Kidney tubule cell (primary cell): ENCODE measurements around the gene FILIP1L.
A peak's percentile ranks its signal among the peaks of the same experiment; 100 is the strongest.

Source experiments
- DNase-seq: peaks from one replicate; pipeline ENCODE4 v3.0.0-alpha.2; 2018; ENCODE audit warnings: low spot score

FILIP1L gene

GRCh38 chr3:99923873-99924272 lies 190.4 kb downstream of the FILIP1L start:
- DNase-seq, result no peak

DNA sequence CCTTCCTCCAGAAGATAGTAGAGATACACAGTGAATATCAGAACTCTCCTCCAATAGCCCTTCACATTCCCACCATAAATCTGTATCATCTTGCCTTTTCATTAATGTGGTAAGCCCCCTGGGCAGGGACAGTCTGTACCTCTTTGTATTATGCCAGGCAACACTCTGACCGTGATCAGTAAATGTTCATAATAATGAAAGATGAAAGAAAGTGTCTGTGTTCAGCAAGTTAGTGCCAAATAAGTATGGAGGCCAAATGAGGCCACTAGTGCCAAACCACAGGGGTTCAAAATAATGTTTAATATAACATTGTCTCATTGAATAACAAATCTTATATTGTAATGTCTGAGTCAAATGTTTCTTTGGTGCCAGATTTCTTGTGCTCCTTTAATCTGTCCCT lies 192.3 kb downstream of the FILIP1L start:
- DNase-seq, result no peak

- no peak for DNase-seq
Measured at GRCh38 chr3:99921377-99921695, 193.0 kb downstream of the FILIP1L start.

GRCh38 chr3:99920481-99921376 lies 193.6 kb downstream of the FILIP1L start:
- DNase-seq, result peak; percentile 56

DNA sequence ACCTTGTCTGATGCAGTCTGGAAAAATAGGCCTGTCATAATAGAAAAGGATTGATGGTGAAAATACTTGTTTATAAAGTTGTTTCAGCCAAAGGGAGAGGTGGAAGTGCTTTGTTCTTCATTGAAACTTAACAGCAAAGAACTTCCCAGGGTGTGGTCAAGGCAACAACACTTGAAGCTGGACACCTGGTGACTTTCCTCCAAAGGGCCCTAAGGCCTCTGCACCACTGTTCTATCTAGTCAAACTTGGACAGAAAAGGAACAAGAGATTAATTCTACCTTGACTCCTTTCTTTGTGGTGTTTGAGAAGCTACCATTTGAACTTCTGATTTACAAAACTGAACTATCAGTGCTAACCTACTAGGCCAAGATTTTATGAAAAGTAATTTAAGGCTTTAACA lies 194.6 kb downstream of the FILIP1L start:
- no peak for DNase-seq

- DNase-seq, result no peak
Measured at GRCh38 chr3:99918715-99919114, 195.6 kb downstream of the FILIP1L start.

- peak; percentile 60 for DNase-seq
Measured at GRCh38 chr3:99915906-99916432, 198.3 kb downstream of the FILIP1L start.

DNA sequence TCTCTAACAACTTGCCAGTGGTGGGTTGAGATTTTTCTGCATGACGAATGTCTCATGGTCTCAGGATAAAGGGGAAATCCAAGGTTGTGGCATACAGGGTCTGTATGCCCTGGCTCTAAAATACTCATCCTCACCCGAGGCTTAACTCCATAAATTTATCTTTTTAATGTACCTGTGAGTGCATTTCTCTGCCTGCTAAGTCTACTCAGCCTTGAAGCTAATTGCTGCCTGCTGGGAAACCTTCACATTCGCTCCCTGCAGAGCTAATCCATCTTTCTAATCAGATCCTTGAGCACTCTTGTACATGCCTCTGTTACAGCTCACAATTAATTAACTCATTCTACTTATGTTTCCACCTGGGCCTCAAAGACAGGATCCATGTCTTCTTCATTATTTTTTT lies 202.9 kb downstream of the FILIP1L start:
- DNase-seq, result peak; percentile 11

- no peak for DNase-seq
Measured at GRCh38 chr3:99910752-99911290, 203.5 kb downstream of the FILIP1L start.

DNA sequence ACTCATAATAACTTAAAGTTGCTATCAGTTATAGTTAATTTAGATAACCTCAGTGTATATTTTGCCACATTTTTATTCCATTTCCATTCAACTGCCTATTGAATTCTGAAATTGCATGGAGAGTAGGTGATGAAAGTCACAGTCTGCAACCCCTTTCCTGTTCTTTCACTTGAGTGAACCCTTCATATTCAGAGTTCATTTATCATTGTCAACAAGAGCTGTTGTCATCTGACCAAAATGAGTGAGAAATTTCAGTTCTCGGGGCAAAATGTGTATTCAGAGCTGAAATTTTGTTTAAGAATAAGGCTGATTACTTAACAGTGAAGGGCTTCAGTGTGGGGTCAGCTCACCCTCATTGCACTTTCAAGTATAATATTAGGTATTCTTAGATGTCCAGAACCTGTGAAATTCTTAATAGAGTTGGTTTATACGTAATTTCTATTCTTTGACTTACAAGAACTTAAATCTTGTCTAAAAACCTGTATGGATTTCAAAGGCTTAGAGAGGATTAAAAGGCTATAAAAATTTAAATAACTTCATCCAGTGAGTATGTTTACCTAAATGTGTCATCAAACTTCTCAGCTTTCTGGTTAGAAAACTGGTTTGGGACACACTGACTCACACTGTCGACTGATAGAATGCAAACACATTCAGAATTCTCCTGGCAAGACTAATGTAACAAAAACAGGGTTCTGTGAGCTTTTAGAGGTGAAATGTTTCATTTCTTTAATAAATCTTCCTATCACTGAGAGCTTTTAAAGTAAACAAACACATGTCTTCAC lies 204.4 kb downstream of the FILIP1L start:
- DNase-seq, result peak; percentile 75

- no peak for DNase-seq
Measured at GRCh38 chr3:99907959-99908544, 206.2 kb downstream of the FILIP1L start.

DNA sequence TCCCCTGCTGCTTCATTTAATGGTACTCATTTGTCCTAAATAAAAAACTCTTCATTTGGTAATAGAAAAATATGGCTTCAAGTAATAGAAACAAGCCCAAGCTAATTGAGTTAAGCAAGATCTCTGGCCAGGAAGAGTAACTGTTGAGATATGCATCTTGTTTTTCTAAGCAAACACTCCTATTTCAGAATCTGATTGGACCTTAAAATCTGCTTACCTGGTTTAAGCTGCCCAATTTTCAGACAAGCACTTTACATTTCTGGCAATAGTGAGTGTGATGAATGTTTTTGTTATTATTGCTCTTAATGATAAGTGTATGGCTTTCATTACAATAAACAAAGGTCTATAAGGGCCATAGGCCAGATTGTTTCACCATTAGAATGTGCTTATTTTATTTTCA lies 210.4 kb downstream of the FILIP1L start:
- DNase-seq, result no peak

DNA sequence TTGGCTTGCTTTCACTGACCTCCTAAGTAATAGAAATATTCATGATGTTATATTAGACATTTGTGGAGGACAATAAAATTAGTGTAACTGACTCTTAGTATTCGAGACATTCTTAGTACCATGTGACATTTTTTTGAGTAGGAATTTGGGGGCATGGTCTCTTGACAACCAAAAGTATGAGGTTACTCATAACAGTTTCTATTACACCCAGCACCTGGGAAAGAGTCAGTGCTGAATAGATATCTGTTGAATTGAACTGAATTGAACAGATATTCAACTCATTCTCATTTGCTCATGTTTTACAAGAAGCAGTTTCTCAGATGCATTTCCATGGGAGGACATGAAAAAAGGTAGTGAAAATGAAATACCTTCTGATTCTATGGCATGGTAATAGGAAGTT lies 212.2 kb downstream of the FILIP1L start:
- DNase-seq, result peak; percentile 71

- DNase-seq, result peak; percentile 87
Measured at GRCh38 chr3:99901200-99901926, 212.9 kb downstream of the FILIP1L start.

GRCh38 chr3:99900248-99900647 lies 214.1 kb downstream of the FILIP1L start:
- DNase-seq, result no peak

- DNase-seq, result no peak
Measured at GRCh38 chr3:99899603-99900002, 214.7 kb downstream of the FILIP1L start.

DNA sequence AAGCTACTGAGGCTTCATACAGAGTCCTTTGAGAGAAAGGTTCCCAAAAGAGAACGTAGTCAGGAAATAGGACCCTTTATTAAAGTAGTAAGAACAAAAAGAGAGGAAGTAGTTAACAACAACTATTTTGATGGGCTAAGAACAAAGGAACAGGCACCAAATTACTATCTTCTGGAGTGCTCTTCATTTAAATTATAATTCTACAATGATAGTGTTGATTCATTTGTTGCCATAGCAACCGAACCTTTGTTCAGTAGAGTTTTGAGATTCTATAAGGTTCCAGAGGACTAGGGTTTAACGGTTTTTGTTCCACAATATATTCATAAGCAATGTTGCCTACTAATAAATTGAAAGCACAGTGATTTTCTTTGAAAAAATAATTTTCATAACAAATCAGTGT lies 217.8 kb downstream of the FILIP1L start:
- no peak for DNase-seq

DNA sequence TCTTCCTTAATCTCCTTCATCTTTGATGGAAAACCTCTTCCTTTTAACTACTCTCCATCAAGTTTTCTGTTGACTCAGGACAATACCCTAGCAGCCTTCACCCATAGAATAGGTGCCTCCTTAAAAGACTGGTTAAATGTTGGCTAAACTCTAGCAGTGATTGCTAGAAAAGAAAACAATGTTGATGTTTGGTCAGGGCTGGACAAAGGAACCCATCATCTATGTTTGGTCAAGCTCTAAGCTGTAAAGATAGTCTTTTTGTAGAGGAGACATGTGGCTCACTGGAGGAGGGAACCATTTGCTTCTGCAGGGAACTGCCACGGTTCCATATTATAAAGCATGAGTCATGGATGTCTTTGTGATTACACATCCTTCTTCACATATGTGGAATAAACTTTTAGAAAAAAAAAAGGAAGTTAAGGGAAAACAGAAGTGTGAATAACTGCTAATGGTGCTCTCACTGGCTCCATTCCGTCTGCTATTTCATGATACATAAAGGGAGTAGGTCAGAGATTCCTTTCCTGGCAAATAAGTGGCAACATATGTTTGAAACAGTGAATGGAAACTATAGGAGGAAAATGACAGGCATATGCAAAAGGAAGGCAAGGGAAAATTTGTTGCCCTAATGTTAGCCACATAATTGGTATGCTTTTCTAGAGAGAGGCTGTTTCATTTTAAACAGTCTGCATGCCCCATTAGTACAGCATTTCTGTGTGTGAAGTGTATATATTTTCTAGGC lies 218.4 kb downstream of the FILIP1L start:
- DNase-seq, result peak; percentile 91

DNA sequence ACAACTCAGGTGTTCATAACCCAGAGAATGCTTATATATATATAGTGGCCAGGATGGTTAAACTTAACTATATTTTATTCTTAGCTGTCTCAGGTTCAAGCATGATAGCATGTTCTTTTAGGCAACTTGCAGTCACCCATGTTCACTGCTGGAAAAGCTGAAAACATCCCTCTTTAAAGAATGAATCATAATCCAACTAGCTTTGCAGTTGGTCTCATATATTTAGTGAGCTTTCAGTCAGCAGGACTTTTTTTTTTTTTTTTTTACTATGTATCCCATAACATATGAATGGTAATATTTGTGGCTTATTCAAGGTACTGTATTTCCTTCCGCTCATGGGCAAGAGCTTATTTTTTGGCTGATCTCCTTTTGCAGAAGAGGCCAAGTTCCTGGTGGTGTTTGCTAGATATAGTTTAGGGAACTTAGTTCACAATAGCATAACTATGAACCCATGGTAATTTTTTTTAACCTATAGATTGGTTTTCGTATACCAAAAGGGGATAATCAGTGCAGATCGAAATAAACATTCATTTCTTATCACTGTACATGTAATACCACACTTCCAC lies 219.1 kb downstream of the FILIP1L start:
- no peak for DNase-seq

DNA sequence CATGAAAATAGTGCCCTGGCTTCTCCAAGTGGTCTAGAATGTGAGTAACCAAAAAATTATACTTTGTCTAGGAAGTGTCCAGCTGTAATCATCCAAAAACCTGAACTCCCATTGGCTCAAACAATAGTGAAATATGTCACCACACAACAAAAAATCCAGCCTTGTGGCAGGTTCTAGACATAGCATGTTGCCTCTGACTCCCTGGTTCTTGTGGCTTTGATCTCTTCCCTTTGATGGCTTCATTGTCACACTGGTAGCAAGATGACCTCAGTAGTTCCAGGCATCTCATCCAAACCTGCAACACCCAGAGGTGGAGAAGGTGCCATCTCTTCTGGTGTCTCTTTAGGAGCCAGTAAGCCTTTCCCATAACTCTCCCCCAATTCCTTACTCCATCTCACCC lies 222.0 kb downstream of the FILIP1L start:
- no peak for DNase-seq
